NCI-H526 (cell line): ENCODE data around the gene KASH5.

ENCODE experiments used
- DNase-seq, 2 experiments: peaks; one replicate each; lab custom pipeline; 2025; lab: John Stamatoyannopoulos, UW

The KASH5 gene

DNA sequence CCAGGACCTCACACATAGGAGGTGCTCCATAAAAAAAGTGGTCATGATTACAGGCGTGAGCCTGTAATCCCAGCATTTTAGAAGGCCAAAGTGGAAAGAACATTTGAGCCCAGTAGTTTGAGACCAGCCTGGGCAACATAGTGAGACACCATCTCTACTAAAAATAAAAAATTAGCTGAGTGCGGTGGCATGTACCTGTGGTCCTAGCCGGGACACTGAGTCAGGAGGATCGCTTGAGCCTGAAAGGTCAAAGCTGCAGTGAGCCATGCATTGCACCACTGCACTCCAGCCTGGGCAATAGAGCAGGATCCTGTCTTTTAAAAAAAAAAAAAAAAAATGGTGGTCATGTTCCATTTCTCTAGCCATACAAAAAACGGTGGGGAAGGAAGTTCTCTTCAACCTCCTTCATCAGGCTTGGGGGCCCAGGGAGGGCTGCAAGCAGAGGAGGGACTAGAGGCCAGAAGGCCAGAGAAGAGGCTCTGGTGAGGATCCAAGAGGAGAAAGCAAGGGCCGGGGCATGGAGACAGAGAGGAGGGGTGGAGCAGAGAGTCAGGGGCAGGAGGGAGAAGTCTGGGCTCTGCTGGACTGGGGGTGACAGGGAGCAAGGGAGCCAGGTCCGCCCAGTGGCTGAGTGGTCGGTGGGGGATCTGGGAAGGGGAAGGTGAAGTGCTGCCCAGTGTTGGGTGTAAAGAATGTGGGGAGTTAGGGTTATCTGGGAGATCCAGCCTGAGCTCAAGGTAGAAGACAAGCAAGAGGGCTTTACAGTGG is 8.9 kb downstream of the KASH5 start:
- no peak for DNase-seq

DNA sequence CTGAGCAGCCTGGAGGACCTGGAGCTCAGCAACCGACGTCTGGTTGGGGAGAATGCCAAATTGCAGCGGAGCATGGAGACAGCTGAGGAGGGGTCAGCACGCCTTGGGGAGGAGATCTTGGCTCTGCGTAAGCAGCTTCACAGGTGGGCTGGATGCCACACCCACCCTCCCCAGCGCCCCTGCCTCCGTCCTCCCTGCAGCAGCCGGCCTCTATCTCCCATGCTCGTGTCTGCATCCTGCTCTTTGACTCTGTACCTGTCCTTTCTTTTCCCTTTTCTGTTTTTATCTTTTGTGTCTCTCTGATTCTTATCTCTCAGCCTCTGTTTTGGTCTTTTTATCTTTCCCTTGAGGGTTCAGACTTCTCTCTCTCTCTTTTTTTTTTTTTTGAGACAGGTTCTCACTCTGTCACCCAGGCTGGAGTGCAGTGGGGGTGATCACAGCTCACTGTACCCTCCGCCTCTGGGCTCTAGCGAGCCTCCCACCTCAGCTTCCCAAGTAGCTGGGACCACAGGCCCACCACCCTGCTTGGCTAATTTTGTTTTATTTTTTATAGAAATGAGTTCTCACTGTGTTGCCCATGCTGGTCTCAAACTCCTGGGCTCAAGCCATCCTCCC is 10.1 kb downstream of the KASH5 start:
- DNase-seq: no peak

GRCh38 chr19:49398931-49399330 is 10.9 kb downstream of the KASH5 start:
- DNase-seq: no peak

- DNase-seq: no peak
These were observed 12.0 kb downstream of the KASH5 start for GRCh38 chr19:49400029-49400428.

DNA sequence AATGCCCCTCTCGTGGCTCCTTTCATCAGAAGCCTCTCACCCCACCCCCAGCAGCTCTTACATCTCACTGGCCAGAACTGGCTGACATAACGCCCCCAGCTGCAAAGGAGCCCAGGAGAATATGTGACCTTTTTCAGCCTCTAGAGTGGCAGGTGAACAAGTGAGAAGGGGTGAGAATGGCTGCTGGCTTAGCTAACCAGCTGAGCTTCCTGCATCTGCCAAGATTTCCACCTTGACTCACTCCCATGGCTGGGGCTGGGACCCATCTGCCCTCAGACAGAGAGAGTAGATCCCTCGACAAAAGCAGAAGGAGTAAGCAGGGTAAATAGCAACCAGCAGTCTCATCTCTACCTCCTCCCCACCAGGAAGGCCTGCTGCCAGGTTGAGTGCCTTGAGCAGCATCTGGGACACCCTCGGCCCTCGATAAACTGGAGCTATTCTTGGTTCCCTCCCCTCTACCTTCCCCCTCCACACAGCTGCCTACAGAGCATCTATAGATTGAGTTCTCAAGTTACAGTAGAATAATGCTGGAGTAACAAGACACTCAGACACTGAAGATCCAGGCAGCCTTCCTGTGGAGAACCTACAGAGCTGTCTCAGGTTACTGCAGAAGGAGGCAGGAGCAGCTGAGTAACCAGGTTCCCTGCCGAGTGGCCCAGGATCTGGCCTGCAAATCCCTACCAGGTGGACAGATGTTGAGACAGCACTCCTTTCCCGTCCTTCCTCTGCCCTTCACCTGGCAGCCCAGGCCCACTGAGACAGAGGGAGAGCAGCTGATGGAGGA is 15.5 kb downstream of the KASH5 start:
- DNase-seq: peak in 1 of 2 experiments; percentile 12

DNA sequence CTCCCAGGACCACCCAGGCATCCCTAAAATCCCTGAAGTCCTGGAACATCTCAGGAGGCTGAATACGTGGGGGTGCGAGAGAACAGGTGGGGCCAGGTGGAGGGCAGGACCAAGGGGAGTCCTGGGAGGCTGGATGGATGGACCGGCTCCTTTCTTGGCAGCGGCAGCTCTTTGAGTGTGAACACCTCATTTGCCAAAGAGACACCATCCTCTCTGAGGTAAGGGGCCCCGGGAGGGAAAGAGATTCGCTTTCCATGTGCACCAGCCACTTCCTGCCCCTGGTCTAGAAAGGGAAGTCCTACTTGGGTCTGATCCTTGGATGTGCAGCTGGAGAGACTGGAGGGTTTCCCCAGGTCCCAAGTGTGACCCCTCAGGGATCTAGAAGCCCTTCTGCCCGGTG is 19.0 kb downstream of the KASH5 start:
- DNase-seq: no peak

GRCh38 chr19:49407482-49408015 is 19.5 kb downstream of the KASH5 start:
- DNase-seq: no peak

DNA sequence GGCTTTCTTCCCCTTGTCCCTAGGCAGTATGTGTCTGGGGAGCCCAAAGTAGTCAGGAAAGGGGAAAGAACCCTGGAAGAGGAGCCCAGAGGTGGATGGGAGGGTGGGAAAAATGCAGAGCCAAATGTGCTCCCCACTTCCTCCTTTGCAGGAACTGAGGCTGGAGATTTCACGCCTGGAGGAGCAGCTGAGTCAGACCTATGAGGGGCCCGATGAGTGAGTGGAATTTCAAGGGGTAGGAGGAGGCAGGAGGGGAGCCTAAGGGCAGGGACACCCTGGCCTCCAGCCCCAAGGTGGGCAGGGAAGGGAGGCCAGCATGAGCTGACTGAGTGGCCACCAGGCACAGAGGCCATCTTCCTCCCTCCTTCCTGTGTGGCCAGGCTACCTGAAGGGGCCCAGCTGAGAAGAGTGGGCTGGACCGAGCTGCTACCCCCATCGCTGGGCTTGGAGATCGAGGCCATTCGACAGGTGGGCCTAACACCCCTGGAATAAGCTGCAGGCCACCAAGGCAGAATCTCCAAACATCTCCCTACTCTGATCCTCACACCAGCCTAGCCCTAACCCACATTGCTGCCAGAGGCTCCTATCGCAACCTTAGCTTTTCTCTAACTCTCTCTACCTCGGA is 20.9 kb downstream of the KASH5 start:
- DNase-seq: no peak

- no peak for DNase-seq
These were observed 21.5 kb downstream of the KASH5 start for GRCh38 chr19:49409441-49410029.

DNA sequence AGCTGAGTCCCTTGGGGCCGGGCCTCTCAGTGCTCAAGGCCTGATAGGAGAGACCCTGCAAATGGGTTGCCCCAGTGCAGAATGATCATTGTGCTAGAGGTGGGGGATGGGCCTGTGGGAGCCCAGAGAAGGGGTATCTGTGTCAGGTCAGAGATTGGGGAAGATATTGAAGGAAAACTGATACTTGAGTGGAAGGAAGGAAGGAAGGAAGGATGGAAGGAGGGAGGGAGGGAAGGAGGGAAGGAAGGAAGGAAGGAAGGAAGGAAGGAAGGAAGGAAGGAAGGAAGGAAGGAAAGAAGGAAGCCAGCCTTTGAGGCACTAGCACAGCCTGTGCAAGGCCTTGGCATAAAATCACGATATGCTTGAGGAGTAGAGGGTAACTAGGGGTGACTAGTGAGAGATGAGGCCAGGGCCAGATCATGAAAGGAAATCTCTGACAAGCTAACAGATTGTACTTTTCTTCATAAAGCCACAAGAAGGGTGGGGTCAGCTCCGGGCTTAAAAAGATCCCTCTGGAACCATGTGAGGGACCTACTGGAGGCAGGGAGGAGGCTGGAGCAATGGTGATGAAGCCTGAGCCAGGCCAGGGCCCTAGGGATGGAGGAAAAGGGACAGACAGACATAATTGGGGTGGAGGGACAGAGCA is 23.8 kb downstream of the KASH5 start:
- DNase-seq: no peak

DNA sequence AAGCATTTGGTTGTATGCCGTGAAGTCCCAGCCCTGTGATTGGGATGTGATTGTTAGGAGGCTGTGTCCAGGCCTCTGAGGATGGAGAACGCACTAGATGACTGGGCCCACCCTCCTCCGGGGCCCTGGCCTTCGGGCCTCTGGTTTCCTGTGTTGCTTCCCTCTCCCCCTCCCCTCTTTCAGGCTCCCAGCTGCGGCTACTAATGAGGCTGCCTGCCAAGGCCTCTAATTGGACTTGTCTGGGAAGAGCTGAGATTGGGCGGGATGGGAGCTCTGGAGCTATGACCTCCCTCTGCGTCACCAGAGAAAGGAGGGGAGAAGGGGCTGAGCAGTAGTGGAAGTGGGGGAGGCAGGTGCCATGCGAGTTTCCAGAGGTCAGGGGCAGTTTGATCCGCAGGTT is 25.3 kb downstream of the KASH5 start:
- no peak for DNase-seq

DNA sequence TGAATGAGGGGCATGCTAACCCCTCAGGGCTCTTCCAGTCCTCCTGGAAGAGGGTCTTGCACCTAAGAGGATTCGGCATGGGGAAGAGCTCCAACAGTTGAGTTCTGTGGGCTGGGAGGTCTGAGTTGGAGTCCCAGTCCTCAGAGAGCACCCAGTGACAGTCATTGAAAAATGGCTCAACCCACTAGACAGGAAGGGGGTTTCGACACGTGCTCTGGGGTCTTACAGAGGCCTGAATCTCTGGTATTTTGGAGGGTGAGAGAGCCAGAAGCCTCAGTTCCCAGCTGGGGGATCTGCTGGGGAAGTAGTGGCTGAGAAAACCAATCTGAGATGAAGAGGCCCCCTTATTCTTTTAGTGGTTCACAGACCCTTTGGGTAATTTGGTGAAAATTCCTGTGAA is 26.2 kb downstream of the KASH5 start:
- no peak for DNase-seq

DNA sequence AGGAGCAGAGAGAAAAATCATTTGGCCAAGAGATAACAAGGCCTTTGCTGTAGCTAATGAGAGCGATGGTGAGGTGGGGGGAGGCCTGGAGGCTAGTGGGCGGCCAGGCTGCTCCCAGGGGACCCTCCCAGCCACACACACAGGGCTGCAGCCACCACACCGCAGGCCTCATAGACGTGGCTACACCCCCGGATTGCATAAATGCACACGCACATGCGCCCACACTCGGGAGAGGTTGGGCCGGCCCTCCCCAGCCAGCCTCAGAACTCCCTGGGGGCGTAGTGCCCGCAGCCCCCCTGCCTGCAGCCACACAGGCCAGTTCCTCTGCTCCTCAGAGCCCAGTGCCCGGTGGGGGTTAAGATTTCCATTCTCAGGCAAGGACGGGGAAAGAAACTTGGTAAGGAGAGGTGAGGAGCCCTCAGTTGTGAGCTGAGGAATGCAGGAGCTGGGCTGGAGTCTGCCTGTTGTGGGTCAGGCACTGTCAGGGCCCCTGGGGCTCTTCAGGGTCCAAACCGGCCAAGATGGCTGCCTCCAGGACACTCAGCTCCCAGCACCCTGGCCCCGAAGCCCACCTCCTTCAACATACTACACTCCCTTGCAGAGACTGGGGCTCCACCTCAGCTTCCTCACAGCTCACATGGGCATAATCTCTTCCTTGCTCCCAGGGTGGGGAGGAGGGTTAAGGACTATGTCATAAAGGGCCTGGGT is 27.2 kb downstream of the KASH5 start:
- no peak for DNase-seq

- DNase-seq: no peak
These were observed 27.8 kb downstream of the KASH5 start for GRCh38 chr19:49415810-49416200.

DNA sequence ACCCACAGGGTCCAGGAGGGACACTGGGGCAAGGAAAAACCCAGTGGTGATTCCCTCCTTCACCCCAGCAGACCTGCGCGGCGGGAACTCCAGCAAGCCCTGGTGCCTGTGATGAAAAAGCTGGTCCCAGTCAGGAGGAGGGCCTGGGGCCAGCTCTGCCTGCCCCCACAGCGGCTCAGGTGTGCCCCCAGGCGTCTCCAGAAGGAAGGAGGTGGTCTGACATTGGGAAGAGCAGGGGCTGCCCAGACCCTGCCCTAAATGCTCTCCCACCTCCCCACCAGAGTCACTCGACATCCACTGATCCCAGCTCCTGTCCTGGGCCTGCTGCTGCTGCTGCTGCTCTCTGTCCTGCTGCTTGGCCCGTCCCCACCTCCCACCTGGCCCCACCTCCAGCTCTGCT is 29.0 kb downstream of the KASH5 start:
- DNase-seq: no peak

DNA sequence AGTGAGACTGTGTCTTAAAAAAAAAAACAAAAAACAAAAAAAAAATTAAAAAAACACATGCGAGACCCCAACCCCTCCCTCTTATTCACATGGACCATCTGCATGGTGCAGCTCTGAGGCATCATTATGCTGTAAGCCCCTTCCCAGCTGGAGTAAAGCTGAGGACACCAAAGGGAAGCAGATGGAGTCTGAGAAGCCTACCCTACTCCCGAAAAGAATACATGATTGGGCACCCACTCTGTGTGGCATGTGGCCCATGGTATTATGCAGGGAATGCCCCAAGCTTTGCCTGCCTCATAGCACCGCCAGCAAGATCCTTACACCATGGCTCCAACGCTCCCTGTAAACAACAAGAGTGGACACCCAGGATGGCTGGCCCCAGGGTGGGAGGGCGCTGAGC is 30.5 kb downstream of the KASH5 start:
- DNase-seq: no peak

DNA sequence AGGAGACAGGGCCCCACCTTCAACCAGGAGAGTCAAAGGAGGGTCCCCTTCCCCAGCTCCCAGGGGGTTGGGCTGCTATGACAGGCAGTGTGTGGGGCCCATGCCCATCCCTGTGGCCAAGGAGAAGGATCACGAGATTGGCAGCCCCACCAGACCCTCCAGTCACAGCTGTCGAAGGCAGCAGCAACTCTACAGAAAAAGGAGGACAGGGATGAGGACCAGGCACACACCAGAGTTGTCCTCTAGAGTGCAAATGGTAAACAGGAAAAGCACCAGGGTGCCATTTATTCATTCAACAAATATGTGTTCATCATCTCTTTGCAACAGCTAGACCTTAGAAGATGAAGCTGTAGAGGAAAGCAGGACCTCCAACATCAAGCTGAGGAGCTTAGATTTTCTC is 31.1 kb downstream of the KASH5 start:
- no peak for DNase-seq

GRCh38 chr19:49420227-49420626 is 32.2 kb downstream of the KASH5 start:
- DNase-seq: no peak

DNA sequence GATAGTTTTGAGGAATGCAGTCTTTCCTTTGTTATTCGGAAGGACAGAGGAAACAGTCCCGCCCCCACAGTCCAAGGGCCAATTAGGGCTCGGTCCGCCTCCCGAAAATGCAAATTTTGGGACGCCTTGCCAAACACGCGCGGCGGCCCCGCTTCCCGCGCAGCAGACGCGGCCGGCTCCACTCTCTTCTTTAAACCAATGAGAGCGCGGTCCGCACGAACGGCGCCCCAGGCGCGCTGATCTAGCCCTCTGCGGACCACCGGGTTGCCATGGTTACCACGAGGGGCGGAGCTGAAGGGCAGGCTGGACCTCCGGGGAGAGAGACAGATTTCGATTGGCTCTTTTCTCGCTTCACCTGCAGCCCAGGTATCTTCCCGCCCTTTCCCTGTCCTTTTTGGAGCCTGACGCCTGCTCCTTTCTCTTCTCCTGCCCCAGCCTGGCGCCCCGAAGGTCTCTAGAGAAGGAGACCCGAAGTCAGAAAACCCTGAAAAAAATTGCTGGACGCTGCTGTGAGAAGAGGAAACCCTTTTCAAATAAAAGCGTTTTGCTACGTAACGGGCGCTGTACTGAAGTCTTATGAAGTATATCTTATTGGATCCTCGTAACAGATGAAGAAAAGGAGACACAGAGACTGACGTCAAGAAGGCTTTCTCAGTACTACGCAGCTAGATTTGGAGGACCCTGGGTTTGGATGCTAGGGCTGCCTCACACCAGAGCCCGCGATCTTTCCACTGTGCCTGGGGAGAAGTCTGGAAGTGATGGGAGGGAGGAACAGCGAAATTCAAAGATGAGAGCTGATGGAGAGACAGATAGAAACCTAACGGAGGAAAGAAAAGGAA is 33.2 kb downstream of the KASH5 start:
- peak; percentile 43 to 82 for DNase-seq

GRCh38 chr19:49421878-49422202 is 33.8 kb downstream of the KASH5 start:
- DNase-seq: no peak
